HCT116 (cell line): ENCODE results near the gene MRAP2. TPM values are rescaled to one million over a fixed set of nuclear protein-coding genes. Genes with fewer than 3 reads are reported as not detected.

ENCODE experiments used
- ATAC-seq: fragments of 200-7000 bp; cut with Tn5 transposase; 2 replicates; pipeline ENCODE4 v1.9.1; 2020; ENCODE audit warnings: mild to moderate bottlenecking, moderate library complexity
- BruUV-seq: library from RNA; stranded (reverse); fragments of 400-500 nt; replicated peaks from 2 replicates; lab custom pipeline; 2021; lab: Mats Ljungman, UMichigan
- CTCF ChIA-PET: fragments of 300-600 bp; sonication (Branson Sonifier 250); formaldehyde crosslinking; loops from one replicate; lab custom pipeline; 2021; ENCODE audit warnings: antibody characterized with exemption; lab: Charles Lee
- POLR2A ChIA-PET: fragments of 300-600, 350-600 bp; sonication (Branson Sonifier 250); formaldehyde crosslinking; loops from one replicate; lab custom pipeline; 2021; ENCODE audit warnings: antibody characterized with exemption; lab: Charles Lee
- RAD21 ChIA-PET, 2 experiments: fragments of 300-600 bp; sonication (Branson Sonifier 250); formaldehyde crosslinking; loops; one replicate each; lab custom pipeline; 2023; ENCODE audit warnings: low total read pairs in 2 of 2; ENCODE audit not compliant: uncharacterized antibody in 2 of 2, unreplicated experiment in 2 of 2, low non-redundant PET in 1 of 2; lab: Charles Lee
- DNase-seq: peaks from one replicate; pipeline ENCODE4 v3.0.0-alpha.2; 2010; ENCODE audit warnings: low read depth, low spot score
- H2AFZ ChIP-seq: fragments of 200-600 bp; shearing (Covaris generic), sonication (generic); 2 replicates; pipeline ENCODE4 v1.6.1; 2017; ENCODE audit warnings: low read depth, mixed run types, mixed read lengths, antibody characterized with exemption, low read length; ENCODE audit not compliant: poor library complexity, severe bottlenecking
- H3K27ac ChIP-seq: 2 replicates; pipeline ENCODE4 v1.5.1; 2012; ENCODE audit warnings: low read depth, low read length
- H3K27me3 ChIP-seq: fragments of 200-600 bp; sonication (generic); 2 replicates; pipeline ENCODE4 v1.6.1; 2016; ENCODE audit warnings: mixed run types, low read length, mixed read lengths; ENCODE audit not compliant: insufficient read depth
- H3K36me3 ChIP-seq, 2 experiments: fragments of 200-500 bp in 1 of 2; fragments of 200-600 bp in 1 of 2; sonication (Bioruptor generic) in 1 of 2; sonication (generic) in 1 of 2; 2 replicates each; pipeline versions ENCODE4 v1.5.1 to v1.6.1; 2014 to 2016; ENCODE audit warnings: low read length in 2 of 2, inconsistent platforms in 1 of 2, mixed read lengths in 1 of 2, mixed run types in 1 of 2; ENCODE audit not compliant: insufficient read depth in 2 of 2, control insufficient read depth in 1 of 2
- H3K4me1 ChIP-seq, 2 experiments: fragments of 200-600 bp in 1 of 2; sonication (generic) in 1 of 2; 2 replicates each; pipeline versions ENCODE4 v1.5.1 to v1.6.1; 2012 to 2017; ENCODE audit warnings: low read length in 2 of 2, inconsistent platforms in 1 of 2, mild to moderate bottlenecking in 1 of 2, mixed read lengths in 1 of 2, mixed run types in 1 of 2, moderate library complexity in 1 of 2; ENCODE audit not compliant: insufficient read depth in 2 of 2, control insufficient read depth in 1 of 2
- H3K4me2 ChIP-seq: fragments of 200-600 bp; sonication (generic); 2 replicates; pipeline ENCODE4 v1.6.1; 2017; ENCODE audit warnings: mixed run types, low read length, mixed read lengths
- H3K4me3 ChIP-seq, 2 experiments: fragments of 200-600 bp in 1 of 2; sonication (generic) in 1 of 2; replicated peaks in 1 of 2; 2 replicates each; pipeline ENCODE4 v1.5.1; 2011 to 2016; ENCODE audit warnings: low read length in 2 of 2, control low read depth in 1 of 2, low read depth in 1 of 2, mild to moderate bottlenecking in 1 of 2, mixed read lengths in 1 of 2, mixed run types in 1 of 2
- H3K79me2 ChIP-seq: fragments of 200-600 bp; sonication (generic); 2 replicates; pipeline ENCODE4 v1.6.1; 2017; ENCODE audit warnings: mild to moderate bottlenecking, mixed run types, low read length, moderate library complexity, mixed read lengths; ENCODE audit not compliant: insufficient read depth
- H3K9ac ChIP-seq: fragments of 200-600 bp; sonication (generic); 2 replicates; pipeline ENCODE4 v1.6.1; 2016; ENCODE audit warnings: low read length, mixed read lengths
- H3K9me2 ChIP-seq: fragments of 200-600 bp; sonication (generic), shearing (Covaris generic); 2 replicates; pipeline ENCODE4 v1.6.1; 2017; ENCODE audit warnings: mixed run types, mild to moderate bottlenecking, moderate library complexity; ENCODE audit not compliant: insufficient read depth
- H3K9me3 ChIP-seq, 2 experiments: fragments of 200-500 bp in 1 of 2; fragments of 200-600 bp in 1 of 2; sonication (Bioruptor generic) in 1 of 2; sonication (generic) in 1 of 2; 2 replicates each; pipeline ENCODE4 v1.6.1; 2014 to 2017; ENCODE audit warnings: low read length in 2 of 2, mixed read lengths in 2 of 2, inconsistent platforms in 1 of 2, low read depth in 1 of 2, mild to moderate bottlenecking in 1 of 2, mixed run types in 1 of 2, moderate library complexity in 1 of 2; ENCODE audit not compliant: control insufficient read depth in 1 of 2, insufficient read depth in 1 of 2
- H4K20me1 ChIP-seq: fragments of 200-600 bp; sonication (generic), shearing (Covaris generic); 2 replicates; pipeline ENCODE4 v1.6.1; 2017; ENCODE audit warnings: mixed run types, mild to moderate bottlenecking, moderate library complexity; ENCODE audit not compliant: insufficient read depth
- ATF3 ChIP-seq: IDR thresholded peaks from 2 replicates; pipeline ENCODE4 v1.6.1; 2012
- CBX3 ChIP-seq: IDR thresholded peaks from 2 replicates; pipeline ENCODE4 v1.6.1; 2012; ENCODE audit warnings: low read depth
- EZH2 ChIP-seq: fragments of 200-600 bp; sonication (generic); IDR thresholded peaks from 2 replicates; pipeline ENCODE4 v1.6.1; 2017; ENCODE audit warnings: antibody characterized with exemption, mixed run types
- EZH2phosphoT487 ChIP-seq: fragments of 200-600 bp; IDR thresholded peaks from 2 replicates; pipeline ENCODE4 v1.6.1; 2018; ENCODE audit warnings: antibody characterized with exemption, borderline replicate concordance
- FOSL1 ChIP-seq: IDR thresholded peaks from 2 replicates; pipeline ENCODE4 v1.6.1; 2012; ENCODE audit warnings: low read depth
- JUND ChIP-seq: IDR thresholded peaks from 2 replicates; pipeline ENCODE4 v1.6.1; 2012
- POLR2A ChIP-seq: IDR thresholded peaks from 2 replicates; pipeline ENCODE4 v1.7.0; 2011; ENCODE audit warnings: borderline replicate concordance; ENCODE audit not compliant: insufficient read depth, insufficient read length; ENCODE audit errors: extremely low read depth
- RAD21 ChIP-seq: IDR thresholded peaks from 2 replicates; pipeline ENCODE4 v1.6.1; 2012; ENCODE audit warnings: low read depth, mild to moderate bottlenecking
- REST ChIP-seq: IDR thresholded peaks from 2 replicates; pipeline ENCODE4 v1.6.1; 2012; ENCODE audit warnings: low read depth
- SIN3A ChIP-seq: IDR thresholded peaks from 2 replicates; pipeline ENCODE4 v1.6.1; 2012; ENCODE audit warnings: low read depth
- SRF ChIP-seq: IDR thresholded peaks from 2 replicates; pipeline ENCODE4 v1.6.1; 2012; ENCODE audit warnings: low read depth
- TCF7L2 ChIP-seq: IDR thresholded peaks from 2 replicates; pipeline ENCODE4 v1.7.0; 2011; ENCODE audit warnings: borderline replicate concordance, inconsistent platforms; ENCODE audit not compliant: insufficient read depth, insufficient read length; ENCODE audit errors: extremely low read depth
- YY1 ChIP-seq: IDR thresholded peaks from 2 replicates; pipeline ENCODE4 v1.6.1; 2011; ENCODE audit warnings: low read length, low read depth, moderate library complexity, mild to moderate bottlenecking; ENCODE audit not compliant: insufficient replicate concordance; ENCODE audit errors: extremely low read depth
- ZNF274 ChIP-seq: fragments of 200-500 bp; sonication (Bioruptor generic); IDR thresholded peaks from 2 replicates; pipeline ENCODE4 v1.6.1; 2014; ENCODE audit warnings: mild to moderate bottlenecking, low read depth, low read length, inconsistent platforms
- intact Hi-C: fragments of 100-400 bp; cut with micrococcal nuclease; formaldehyde crosslinking; loops from 2 replicates; pipeline ENCODE4 v1.10.0; 2022
- total RNA-seq: library from RNA; stranded (reverse); gene quantifications from one replicate; pipeline ENCODE4 v1.2.1, GENCODE V29; 2021; ENCODE audit not compliant: unreplicated experiment
- TF ChIP-seq, protein P1 (sequence below): IDR thresholded peaks from 2 replicates; pipeline ENCODE4 v1.6.1; 2012
- TF ChIP-seq, protein P2 (sequence below): IDR thresholded peaks from 2 replicates; pipeline ENCODE4 v1.6.1; 2011; ENCODE audit warnings: mild to moderate bottlenecking, low read length, moderate library complexity; ENCODE audit not compliant: insufficient replicate concordance; ENCODE audit errors: extremely low read depth

The MRAP2 gene
- total RNA-seq, 1 experiment from 2014 or later: 1.4 TPM

GRCh38 chr6:84072442-84072997 lies 38.9 kb downstream of the MRAP2 start:
- no peaks in the 10 kb centered on the region for H3K9me3 ChIP-seq
- intact Hi-C loops: no loop called here
- H3K36me3 ChIP-seq: no peaks in the 10 kb centered on the region
- CTCF ChIA-PET: no interaction called here
- no peak overlapping the region for H3K4me3 ChIP-seq
- H3K4me1 ChIP-seq: peaks cover 4 to 6% of the 10 kb centered on the region in 2 experiments
- TF ChIP-seq ATF3 (no peak), EZH2 (no peak), EZH2phosphoT487 (no peak), YY1 (no peak), POLR2A (no peak), JUND (no peak), SIN3A (no peak), RAD21 (no peak), CBX3 (no peak), SRF (no peak), FOSL1 (no peak), TCF7L2 (no peak), ZNF274 (no peak), REST (no peak)
- TF ChIP-seq, protein P1, sequence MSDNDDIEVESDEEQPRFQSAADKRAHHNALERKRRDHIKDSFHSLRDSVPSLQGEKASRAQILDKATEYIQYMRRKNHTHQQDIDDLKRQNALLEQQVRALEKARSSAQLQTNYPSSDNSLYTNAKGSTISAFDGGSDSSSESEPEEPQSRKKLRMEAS: no peak
- TF ChIP-seq, protein P2, sequence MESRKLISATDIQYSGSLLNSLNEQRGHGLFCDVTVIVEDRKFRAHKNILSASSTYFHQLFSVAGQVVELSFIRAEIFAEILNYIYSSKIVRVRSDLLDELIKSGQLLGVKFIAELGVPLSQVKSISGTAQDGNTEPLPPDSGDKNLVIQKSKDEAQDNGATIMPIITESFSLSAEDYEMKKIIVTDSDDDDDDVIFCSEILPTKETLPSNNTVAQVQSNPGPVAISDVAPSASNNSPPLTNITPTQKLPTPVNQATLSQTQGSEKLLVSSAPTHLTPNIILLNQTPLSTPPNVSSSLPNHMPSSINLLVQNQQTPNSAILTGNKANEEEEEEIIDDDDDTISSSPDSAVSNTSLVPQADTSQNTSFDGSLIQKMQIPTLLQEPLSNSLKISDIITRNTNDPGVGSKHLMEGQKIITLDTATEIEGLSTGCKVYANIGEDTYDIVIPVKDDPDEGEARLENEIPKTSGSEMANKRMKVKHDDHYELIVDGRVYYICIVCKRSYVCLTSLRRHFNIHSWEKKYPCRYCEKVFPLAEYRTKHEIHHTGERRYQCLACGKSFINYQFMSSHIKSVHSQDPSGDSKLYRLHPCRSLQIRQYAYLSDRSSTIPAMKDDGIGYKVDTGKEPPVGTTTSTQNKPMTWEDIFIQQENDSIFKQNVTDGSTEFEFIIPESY: no peak
- no peak for ATAC-seq
- RAD21 ChIA-PET: no interaction called here
- POLR2A ChIA-PET: no interaction called here
- H3K79me2 ChIP-seq: no peaks in the 10 kb centered on the region
- H3K27ac ChIP-seq: no peak overlapping the region
- H2AFZ ChIP-seq: no peak overlapping the region
- no peaks in the 10 kb centered on the region for H3K9me2 ChIP-seq
- no TSS peak for BruUV-seq
- H3K9ac ChIP-seq: no peak overlapping the region
- no peaks in the 10 kb centered on the region for H3K27me3 ChIP-seq
- DNase-seq: no peak
- no peaks in the 10 kb centered on the region for H4K20me1 ChIP-seq
- no peak overlapping the region for H3K4me2 ChIP-seq
